Stomach (tissue), 4 donors: ENCODE data around the gene RNF39.

ENCODE experiments used
- CTCF ChIP-seq, 7 experiments: fragments of 450-650 bp in 4 of 7; fragments of 200-600 bp in 3 of 7; sonication (generic) in 3 of 7; IDR thresholded peaks; one replicate each; pipeline ENCODE4 v1.5.1; 2016 to 2019; ENCODE audit warnings: antibody characterized with exemption in 7 of 7, control low read depth in 2 of 7, mild to moderate bottlenecking in 1 of 7
- POLR2A ChIP-seq, 4 donors: fragments of 450-650 bp; IDR thresholded peaks; one replicate each; pipeline ENCODE4 v1.6.1; 2016; ENCODE audit warnings: antibody characterized with exemption in 4 of 4, control low read depth in 2 of 4, mild to moderate bottlenecking in 1 of 4, moderate library complexity in 1 of 4

- TF ChIP-seq CTCF (IDR thresholded peaks at IDR 0.05) (no peak), POLR2A (IDR thresholded peaks at IDR 0.05) (no peak)
These were observed 9.5 kb downstream of the RNF39 start for GRCh38 chr6:30066082-30066481.
